HCT116 (cell line): Measurements from ENCODE around the gene CCSER1. TPM values are rescaled to one million over a fixed set of nuclear protein-coding genes. Genes with fewer than 3 reads are reported as not detected.

Experiments used
- ATAC-seq: fragments of 200-7000 bp; cut with Tn5 transposase; 2 replicates; pipeline ENCODE4 v1.9.1; 2020; ENCODE audit warnings: mild to moderate bottlenecking, moderate library complexity
- BruUV-seq: library from RNA; stranded (reverse); fragments of 400-500 nt; replicated peaks from 2 replicates; lab custom pipeline; 2021; lab: Mats Ljungman, UMichigan
- CTCF ChIA-PET: fragments of 300-600 bp; sonication (Branson Sonifier 250); formaldehyde crosslinking; loops from one replicate; lab custom pipeline; 2021; ENCODE audit warnings: antibody characterized with exemption; lab: Charles Lee
- POLR2A ChIA-PET: fragments of 300-600, 350-600 bp; sonication (Branson Sonifier 250); formaldehyde crosslinking; loops from one replicate; lab custom pipeline; 2021; ENCODE audit warnings: antibody characterized with exemption; lab: Charles Lee
- RAD21 ChIA-PET, 2 experiments: fragments of 300-600 bp; sonication (Branson Sonifier 250); formaldehyde crosslinking; loops; one replicate each; lab custom pipeline; 2023; ENCODE audit warnings: low total read pairs in 2 of 2; ENCODE audit not compliant: uncharacterized antibody in 2 of 2, unreplicated experiment in 2 of 2, low non-redundant PET in 1 of 2; lab: Charles Lee
- DNase-seq: peaks from one replicate; pipeline ENCODE4 v3.0.0-alpha.2; 2010; ENCODE audit warnings: low read depth, low spot score
- H2AFZ ChIP-seq: fragments of 200-600 bp; shearing (Covaris generic), sonication (generic); 2 replicates; pipeline ENCODE4 v1.6.1; 2017; ENCODE audit warnings: low read depth, mixed run types, mixed read lengths, antibody characterized with exemption, low read length; ENCODE audit not compliant: poor library complexity, severe bottlenecking
- H3K27ac ChIP-seq: 2 replicates; pipeline ENCODE4 v1.5.1; 2012; ENCODE audit warnings: low read depth, low read length
- H3K27me3 ChIP-seq: fragments of 200-600 bp; sonication (generic); 2 replicates; pipeline ENCODE4 v1.6.1; 2016; ENCODE audit warnings: mixed run types, low read length, mixed read lengths; ENCODE audit not compliant: insufficient read depth
- H3K36me3 ChIP-seq, 2 experiments: fragments of 200-500 bp in 1 of 2; fragments of 200-600 bp in 1 of 2; sonication (Bioruptor generic) in 1 of 2; sonication (generic) in 1 of 2; 2 replicates each; pipeline versions ENCODE4 v1.5.1 to v1.6.1; 2014 to 2016; ENCODE audit warnings: low read length in 2 of 2, inconsistent platforms in 1 of 2, mixed read lengths in 1 of 2, mixed run types in 1 of 2; ENCODE audit not compliant: insufficient read depth in 2 of 2, control insufficient read depth in 1 of 2
- H3K4me1 ChIP-seq, 2 experiments: fragments of 200-600 bp in 1 of 2; sonication (generic) in 1 of 2; 2 replicates each; pipeline versions ENCODE4 v1.5.1 to v1.6.1; 2012 to 2017; ENCODE audit warnings: low read length in 2 of 2, inconsistent platforms in 1 of 2, mild to moderate bottlenecking in 1 of 2, mixed read lengths in 1 of 2, mixed run types in 1 of 2, moderate library complexity in 1 of 2; ENCODE audit not compliant: insufficient read depth in 2 of 2, control insufficient read depth in 1 of 2
- H3K4me2 ChIP-seq: fragments of 200-600 bp; sonication (generic); 2 replicates; pipeline ENCODE4 v1.6.1; 2017; ENCODE audit warnings: mixed run types, low read length, mixed read lengths
- H3K4me3 ChIP-seq, 2 experiments: fragments of 200-600 bp in 1 of 2; sonication (generic) in 1 of 2; replicated peaks in 1 of 2; 2 replicates each; pipeline ENCODE4 v1.5.1; 2011 to 2016; ENCODE audit warnings: low read length in 2 of 2, control low read depth in 1 of 2, low read depth in 1 of 2, mild to moderate bottlenecking in 1 of 2, mixed read lengths in 1 of 2, mixed run types in 1 of 2
- H3K79me2 ChIP-seq: fragments of 200-600 bp; sonication (generic); 2 replicates; pipeline ENCODE4 v1.6.1; 2017; ENCODE audit warnings: mild to moderate bottlenecking, mixed run types, low read length, moderate library complexity, mixed read lengths; ENCODE audit not compliant: insufficient read depth
- H3K9ac ChIP-seq: fragments of 200-600 bp; sonication (generic); 2 replicates; pipeline ENCODE4 v1.6.1; 2016; ENCODE audit warnings: low read length, mixed read lengths
- H3K9me2 ChIP-seq: fragments of 200-600 bp; sonication (generic), shearing (Covaris generic); 2 replicates; pipeline ENCODE4 v1.6.1; 2017; ENCODE audit warnings: mixed run types, mild to moderate bottlenecking, moderate library complexity; ENCODE audit not compliant: insufficient read depth
- H3K9me3 ChIP-seq, 2 experiments: fragments of 200-500 bp in 1 of 2; fragments of 200-600 bp in 1 of 2; sonication (Bioruptor generic) in 1 of 2; sonication (generic) in 1 of 2; 2 replicates each; pipeline ENCODE4 v1.6.1; 2014 to 2017; ENCODE audit warnings: low read length in 2 of 2, mixed read lengths in 2 of 2, inconsistent platforms in 1 of 2, low read depth in 1 of 2, mild to moderate bottlenecking in 1 of 2, mixed run types in 1 of 2, moderate library complexity in 1 of 2; ENCODE audit not compliant: control insufficient read depth in 1 of 2, insufficient read depth in 1 of 2
- H4K20me1 ChIP-seq: fragments of 200-600 bp; sonication (generic), shearing (Covaris generic); 2 replicates; pipeline ENCODE4 v1.6.1; 2017; ENCODE audit warnings: mixed run types, mild to moderate bottlenecking, moderate library complexity; ENCODE audit not compliant: insufficient read depth
- ATF3 ChIP-seq: IDR thresholded peaks from 2 replicates; pipeline ENCODE4 v1.6.1; 2012
- CBX3 ChIP-seq: IDR thresholded peaks from 2 replicates; pipeline ENCODE4 v1.6.1; 2012; ENCODE audit warnings: low read depth
- CTCF ChIP-seq, 3 experiments: fragments of 200-600 bp in 1 of 3; sonication (generic) in 1 of 3; IDR thresholded peaks in 2 of 3; conservative IDR thresholded peaks in 1 of 3; 2 replicates each; pipeline ENCODE4 v1.5.1; 2012 to 2017; ENCODE audit warnings: low read depth in 2 of 3, low read length in 2 of 3, antibody characterized with exemption in 1 of 3, borderline replicate concordance in 1 of 3, control low read depth in 1 of 3, mild to moderate bottlenecking in 1 of 3, mixed read lengths in 1 of 3, mixed run types in 1 of 3, moderate library complexity in 1 of 3; ENCODE audit not compliant: insufficient read depth in 1 of 3
- EZH2 ChIP-seq: fragments of 200-600 bp; sonication (generic); IDR thresholded peaks from 2 replicates; pipeline ENCODE4 v1.6.1; 2017; ENCODE audit warnings: antibody characterized with exemption, mixed run types
- MAX ChIP-seq: IDR thresholded peaks from 2 replicates; pipeline ENCODE4 v1.6.1; 2012
- RAD21 ChIP-seq: IDR thresholded peaks from 2 replicates; pipeline ENCODE4 v1.6.1; 2012; ENCODE audit warnings: low read depth, mild to moderate bottlenecking
- REST ChIP-seq: IDR thresholded peaks from 2 replicates; pipeline ENCODE4 v1.6.1; 2012; ENCODE audit warnings: low read depth
- SIN3A ChIP-seq: IDR thresholded peaks from 2 replicates; pipeline ENCODE4 v1.6.1; 2012; ENCODE audit warnings: low read depth
- SP1 ChIP-seq: IDR thresholded peaks from 2 replicates; pipeline ENCODE4 v1.6.1; 2012; ENCODE audit warnings: low read depth
- YY1 ChIP-seq: IDR thresholded peaks from 2 replicates; pipeline ENCODE4 v1.6.1; 2011; ENCODE audit warnings: low read length, low read depth, moderate library complexity, mild to moderate bottlenecking; ENCODE audit not compliant: insufficient replicate concordance; ENCODE audit errors: extremely low read depth
- ZBTB33 ChIP-seq: IDR thresholded peaks from 2 replicates; pipeline ENCODE4 v1.6.1; 2011; ENCODE audit warnings: mild to moderate bottlenecking, low read length, moderate library complexity; ENCODE audit not compliant: insufficient replicate concordance; ENCODE audit errors: extremely low read depth
- ZFX ChIP-seq: fragments of 450-650 bp; IDR thresholded peaks from 2 replicates; pipeline ENCODE4 v1.6.1; 2017
- intact Hi-C: fragments of 100-400 bp; cut with micrococcal nuclease; formaldehyde crosslinking; loops from 2 replicates; pipeline ENCODE4 v1.10.0; 2022
- total RNA-seq: library from RNA; stranded (reverse); gene quantifications from one replicate; pipeline ENCODE4 v1.2.1, GENCODE V29; 2021; ENCODE audit not compliant: unreplicated experiment

CCSER1 gene
- total RNA-seq, 1 experiment from 2014 or later = 6.7 TPM

- Histone ChIP-seq H4K20me1 (no peaks in the 10 kb centered on the region), H3K4me2 (no peak overlapping the region), H3K9me3 (no peaks in the 10 kb centered on the region), H3K79me2 (no peaks in the 10 kb centered on the region), H3K4me3 (no peak overlapping the region), H3K9ac (no peak overlapping the region), H3K27ac (no peak overlapping the region), H3K4me1 (0 out of 4 replicates have a peak, but pooled peaks cover 0 to 2% of the 10 kb centered on the region in 2 experiments), H3K9me2 (no peaks in the 10 kb centered on the region), H3K36me3 (no peaks in the 10 kb centered on the region), H2AFZ (no peak overlapping the region), H3K27me3 (no peaks in the 10 kb centered on the region)
- TF ChIP-seq YY1 (no peak), SIN3A (no peak), ZFX (no peak), RAD21 (no peak), SP1 (no peak)
- intact Hi-C loops = no loop called here
- BruUV-seq = no TSS peak
- no peak for ATAC-seq
- ChIA-PET RAD21 (no interaction called here), POLR2A (no interaction called here), CTCF (no interaction called here)
- no peak for DNase-seq
These were observed 949.0 kb downstream of the CCSER1 start for GRCh38 chr4:91076147-91076546.

GRCh38 chr4:91085961-91086360 is 958.8 kb downstream of the CCSER1 start:
- intact Hi-C loops = no loop called here
- no peaks in the 10 kb centered on the region for H3K27me3 ChIP-seq
- H2AFZ ChIP-seq = no peak overlapping the region
- no TSS peak for BruUV-seq
- no peak overlapping the region for H3K4me3 ChIP-seq
- H3K4me1 ChIP-seq = no peaks in the 10 kb centered on the region
- ChIA-PET CTCF (no interaction called here), POLR2A (no interaction called here), RAD21 (no interaction called here)
- no peak overlapping the region for H3K27ac ChIP-seq
- no peaks in the 10 kb centered on the region for H3K36me3 ChIP-seq
- no peak overlapping the region for H3K9ac ChIP-seq
- ATAC-seq (no peak), DNase-seq (no peak)
- no peaks in the 10 kb centered on the region for H4K20me1 ChIP-seq
- no peak overlapping the region for H3K4me2 ChIP-seq
- H3K79me2 ChIP-seq = no peaks in the 10 kb centered on the region
- no peaks in the 10 kb centered on the region for H3K9me3 ChIP-seq
- H3K9me2 ChIP-seq = no peaks in the 10 kb centered on the region; the same call in 1 of the 2 replicates
- no peak for TF ChIP-seq ATF3
- no peak for TF ChIP-seq CTCF (IDR thresholded peaks at IDR 0.05 in 2 of 3, conservative IDR thresholded peaks at IDR 0.05 in 1 of 3; ENCODE audit: borderline replicate concordance in 1 of 3, insufficient read depth in 1 of 3, low read depth in 2 of 3, low read length in 2 of 3)
- no peak for TF ChIP-seq YY1
- no peak for TF ChIP-seq REST
- TF ChIP-seq MAX = no peak
- TF ChIP-seq ZBTB33 = no peak
- no peak for TF ChIP-seq CBX3
- no peak for TF ChIP-seq EZH2
